ENCODE measurements around the gene DHRSX.
"Not testable (repeated sequence)": the region's sequence is repeated elsewhere in the genome, so short reads cannot be mapped to it uniquely, and the experiment has no call there.

DHRSX gene

GRCh38 chrX:2388669-2389068 lies 112.1 kb downstream of the DHRSX start:
- no peak for DNase-seq

- DNase-seq = no peak
These were observed 113.0 kb downstream of the DHRSX start for GRCh38 chrX:2387614-2388239.

GRCh38 chrX:2385224-2385623 lies 115.6 kb downstream of the DHRSX start:
- no peak for DNase-seq

GRCh38 chrX:2384486-2384885 lies 116.3 kb downstream of the DHRSX start:
- no peak for DNase-seq

- no peak for DNase-seq
These were observed 117.0 kb downstream of the DHRSX start for GRCh38 chrX:2383735-2384134.

- no peak for DNase-seq
These were observed 117.6 kb downstream of the DHRSX start for GRCh38 chrX:2383144-2383543.

- not testable (repeated sequence) for DNase-seq
These were observed 118.2 kb downstream of the DHRSX start for GRCh38 chrX:2382433-2383048.

GRCh38 chrX:2376166-2376565 lies 124.6 kb downstream of the DHRSX start:
- DNase-seq = no peak

- DNase-seq = no peak
These were observed 126.7 kb downstream of the DHRSX start for GRCh38 chrX:2374086-2374485.

GRCh38 chrX:2373615-2374014 lies 127.2 kb downstream of the DHRSX start:
- no peak for DNase-seq

GRCh38 chrX:2371026-2371711 lies 129.6 kb downstream of the DHRSX start:
- DNase-seq = no peak

- no peak for DNase-seq
These were observed 130.3 kb downstream of the DHRSX start for GRCh38 chrX:2370456-2370855.

- DNase-seq = no peak
These were observed 131.6 kb downstream of the DHRSX start for GRCh38 chrX:2369206-2369605.

GRCh38 chrX:2360731-2361130 lies 140.0 kb downstream of the DHRSX start:
- no peak for DNase-seq

- not testable (repeated sequence) for DNase-seq
These were observed 141.3 kb downstream of the DHRSX start for GRCh38 chrX:2359522-2359921.

- DNase-seq = no peak
These were observed 148.5 kb downstream of the DHRSX start for GRCh38 chrX:2351999-2352995.

GRCh38 chrX:2351321-2351720 lies 149.5 kb downstream of the DHRSX start:
- no peak for DNase-seq

GRCh38 chrX:2350703-2351102 lies 150.1 kb downstream of the DHRSX start:
- DNase-seq = not testable (repeated sequence)

GRCh38 chrX:2350036-2350435 lies 150.7 kb downstream of the DHRSX start:
- DNase-seq = not testable (repeated sequence)

GRCh38 chrX:2348211-2348610 lies 152.6 kb downstream of the DHRSX start:
- DNase-seq = no peak

- DNase-seq = no peak
These were observed 154.6 kb downstream of the DHRSX start for GRCh38 chrX:2346158-2346557.

GRCh38 chrX:2345562-2345961 lies 155.2 kb downstream of the DHRSX start:
- DNase-seq = no peak

- DNase-seq = no peak
These were observed 157.4 kb downstream of the DHRSX start for GRCh38 chrX:2343413-2343812.

Data from NCI-H2029 (cell line).